EL (cell line): ENCODE data around the gene C2orf81.
"Not testable (repeated sequence)": the region's sequence is repeated elsewhere in the genome, so short reads cannot be mapped to it uniquely, and the experiment has no call there.

Source experiments
- DNase-seq: peaks from one replicate; pipeline ENCODE4 v3.0.0-alpha.2; 2016

The C2orf81 gene

DNA sequence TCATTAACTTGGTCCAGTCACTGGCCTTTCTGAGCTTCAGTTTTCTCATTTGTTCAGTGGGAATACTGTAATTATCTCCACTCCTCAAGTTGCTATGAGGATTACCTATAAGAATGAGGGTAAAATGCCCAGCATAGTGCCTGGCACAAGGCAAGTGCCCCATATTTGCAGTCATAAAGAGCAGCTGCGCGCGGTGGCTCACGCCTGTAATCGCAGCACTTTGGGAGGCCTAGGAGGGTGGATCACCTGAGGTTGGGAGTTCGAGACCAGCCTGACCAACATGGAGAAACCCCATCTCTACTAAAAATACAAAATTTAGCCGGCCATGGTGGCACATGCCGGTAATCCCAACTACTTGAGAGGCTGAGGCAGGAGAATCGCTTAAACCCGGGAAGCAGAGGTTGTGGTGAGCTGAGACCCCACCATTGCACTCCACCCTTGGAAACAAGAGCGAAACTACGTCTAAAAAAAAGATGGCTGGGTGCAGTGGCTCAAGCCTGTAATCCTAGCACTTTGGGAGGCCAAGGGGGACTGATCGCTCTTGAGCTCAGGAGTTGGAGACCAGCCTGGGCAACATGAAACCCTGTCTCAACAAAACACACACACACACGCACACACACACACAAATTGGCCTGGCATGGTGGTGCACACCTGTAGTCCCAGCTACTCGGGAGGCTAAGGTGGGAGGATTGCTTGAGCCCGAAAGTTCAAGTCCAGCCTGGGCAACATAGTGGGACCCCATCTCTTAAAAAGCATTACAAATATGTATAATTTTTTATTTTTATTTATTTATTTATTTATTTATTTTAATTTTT is 21.3 kb upstream of the C2orf81 start:
- DNase-seq = not testable (repeated sequence)

DNA sequence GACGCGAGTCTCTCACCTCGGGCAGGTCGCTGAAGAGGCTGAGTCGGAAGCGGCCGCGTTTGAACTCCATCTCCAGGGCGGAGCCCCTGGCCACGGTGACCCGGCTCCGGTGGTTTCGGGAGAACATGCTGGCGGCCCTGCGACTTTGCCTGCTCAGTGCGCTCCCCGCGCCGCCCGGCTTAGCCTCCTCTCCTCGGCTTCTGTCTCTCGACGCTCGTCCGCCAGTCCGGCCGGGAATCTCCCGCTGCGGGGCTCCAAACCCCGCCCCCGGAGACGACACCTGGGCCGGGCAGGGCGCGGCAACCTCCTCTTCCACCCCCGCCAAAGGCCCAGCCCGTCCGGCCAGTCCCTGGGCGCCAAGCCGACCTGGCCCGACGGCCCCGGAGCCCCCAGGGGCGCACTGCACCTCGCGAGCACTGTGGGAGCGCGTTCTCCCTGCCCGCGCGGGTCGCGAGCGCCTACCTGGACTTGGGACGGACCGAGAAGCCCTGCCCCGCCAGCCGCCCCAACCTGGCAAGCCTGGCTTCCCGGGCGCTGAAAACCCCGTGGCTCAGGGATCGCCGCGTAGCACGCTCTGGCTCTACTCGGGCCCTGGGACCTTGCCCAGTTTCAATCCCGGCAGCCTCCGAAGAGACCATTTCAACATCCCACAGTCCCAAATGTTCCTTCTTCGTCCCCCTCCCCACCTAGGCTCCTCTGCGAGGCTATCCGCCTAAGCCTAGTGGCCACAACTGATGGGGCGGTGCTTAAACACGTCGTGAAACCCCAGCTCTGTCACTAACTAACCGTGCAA is 20.5 kb upstream of the C2orf81 start, which contains the start of gene RTKN:
Gene RTKN (minus strand): TSS at position 248 of the 793 bp plus-strand sequence. CDS start 121 bp downstream, at position 127.
- DNase-seq = no peak

DNA sequence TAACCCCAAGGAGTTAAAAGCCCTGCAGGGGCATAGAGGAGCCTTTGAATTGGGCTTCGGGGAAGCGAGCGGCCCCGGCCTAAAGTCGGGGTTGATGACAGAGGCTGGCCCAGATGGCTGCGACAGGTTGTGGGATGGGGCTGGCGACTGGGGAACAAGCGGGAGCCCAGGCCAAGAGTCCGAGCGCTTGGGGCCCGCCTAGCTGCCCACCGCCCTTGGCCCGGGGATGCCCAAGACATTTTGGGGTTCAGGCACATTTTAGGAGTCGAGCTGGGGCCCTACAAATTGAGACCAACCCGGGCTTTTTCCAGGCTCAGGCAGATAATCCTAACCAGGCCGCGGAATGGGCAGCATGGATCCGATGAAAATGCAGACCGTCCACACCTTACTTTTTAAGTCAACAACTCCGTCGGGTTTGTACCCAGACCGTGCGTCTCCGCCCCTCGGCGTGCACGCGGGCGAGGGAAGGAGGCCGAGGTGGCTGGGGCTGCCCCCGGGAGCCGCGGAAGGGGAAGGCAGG is 19.8 kb upstream of the C2orf81 start:
- DNase-seq = no peak

DNA sequence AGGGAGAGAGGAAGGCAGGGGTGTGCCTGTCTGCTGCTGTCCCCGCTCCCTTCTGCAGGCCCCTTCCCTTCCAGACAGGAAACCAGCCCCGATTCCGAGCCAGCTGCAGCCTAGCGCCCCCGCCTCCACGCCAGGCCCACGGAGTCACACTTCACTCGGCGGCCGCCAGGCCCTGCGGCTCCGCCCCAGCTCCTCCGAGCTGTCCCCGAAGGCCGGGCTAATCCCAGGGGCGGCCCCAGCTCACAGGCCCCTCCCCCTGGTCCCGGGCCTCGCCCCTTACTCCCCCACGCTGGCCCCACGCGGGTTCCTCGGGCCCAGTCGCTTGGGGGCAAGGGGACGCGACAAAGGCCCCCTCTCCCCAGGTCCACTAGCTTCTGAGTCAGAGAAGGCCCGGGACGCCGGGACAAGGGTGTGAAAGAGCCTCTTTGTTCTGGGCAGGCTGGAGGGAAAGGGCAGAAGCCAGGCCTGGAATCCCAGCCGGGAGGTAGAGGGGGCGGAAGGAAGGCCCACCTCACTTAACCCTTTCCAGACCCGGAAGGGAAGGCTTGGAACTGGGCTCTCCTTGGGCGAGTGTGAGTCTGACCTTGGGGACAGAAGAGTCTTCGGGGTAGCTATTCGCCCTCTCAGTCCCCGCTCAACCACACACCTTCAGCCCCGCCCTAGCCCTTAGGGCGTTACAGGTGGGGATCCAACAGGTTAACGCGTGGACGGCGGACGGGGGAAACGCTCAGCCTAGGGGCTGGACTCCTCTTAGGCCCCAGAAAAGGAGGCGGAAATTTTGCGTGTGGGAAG is 19.2 kb upstream of the C2orf81 start:
- peak; percentile 81 for DNase-seq

DNA sequence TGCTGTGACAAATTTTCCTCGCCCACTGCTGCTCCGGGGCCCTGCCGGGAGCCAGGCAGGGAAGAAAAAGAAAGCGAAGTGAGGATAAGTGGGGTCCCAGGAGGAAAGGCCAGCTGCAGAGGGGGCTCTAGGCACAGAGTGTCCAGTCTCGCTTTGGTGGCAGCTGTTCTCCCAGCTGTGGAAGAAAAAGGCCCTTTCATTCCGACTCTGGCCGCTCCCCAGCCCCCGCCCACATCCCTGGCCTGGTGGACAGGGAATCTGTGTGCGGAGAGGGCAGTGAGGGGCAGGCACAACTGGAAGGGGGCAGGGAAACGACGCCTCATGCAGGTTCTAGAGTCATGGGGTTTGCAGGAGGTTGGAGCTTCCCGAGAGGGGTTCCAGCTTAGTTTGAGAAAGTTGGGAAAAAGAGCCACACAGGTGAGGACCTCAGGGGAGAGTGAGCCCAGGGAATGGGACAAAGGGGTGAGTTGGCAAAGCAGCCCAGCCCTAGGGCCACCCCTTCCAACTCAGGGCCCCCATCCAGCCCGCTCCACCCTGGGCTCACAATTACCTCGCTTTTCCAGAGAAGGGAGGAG is 18.5 kb upstream of the C2orf81 start:
- peak; percentile 60 for DNase-seq

DNA sequence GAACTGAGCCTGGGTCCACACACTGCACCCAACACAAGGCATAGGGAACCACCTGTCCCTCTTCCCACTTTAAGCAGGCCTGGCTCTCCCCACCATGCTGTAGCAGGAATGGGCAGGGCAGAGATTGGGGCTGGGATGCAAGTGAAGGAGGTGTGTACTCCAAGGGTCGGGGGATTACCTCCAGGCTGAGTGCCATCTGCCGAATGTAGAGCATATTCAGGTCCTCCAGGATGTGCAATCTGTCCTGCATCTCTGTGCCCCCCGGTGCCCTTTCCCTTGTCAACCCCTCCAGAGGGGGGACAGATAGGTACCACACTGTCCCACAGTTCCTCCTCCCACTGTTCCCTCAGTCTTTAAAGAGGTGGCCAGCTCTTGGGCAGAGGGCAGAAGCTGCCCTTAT is 18.0 kb upstream of the C2orf81 start:
- DNase-seq = no peak

DNA sequence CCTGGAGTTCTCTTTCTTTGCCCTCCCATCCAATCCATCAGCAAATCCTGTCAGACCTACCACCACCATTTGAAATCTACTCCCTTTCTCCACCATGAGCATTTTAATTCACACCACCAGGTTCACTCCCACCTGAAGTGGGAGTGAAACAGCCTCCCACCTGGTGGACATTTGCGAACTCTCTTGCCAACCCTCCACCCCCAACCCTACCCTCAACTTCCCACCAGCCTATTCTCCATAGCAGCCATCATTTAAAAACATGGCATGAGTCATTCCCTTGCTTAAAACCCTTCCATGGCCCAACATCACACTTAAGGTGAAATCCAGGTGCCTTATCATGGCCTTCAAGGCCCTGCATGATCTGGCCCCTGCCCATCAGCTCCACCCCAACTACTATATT is 16.8 kb upstream of the C2orf81 start:
- no peak for DNase-seq

DNA sequence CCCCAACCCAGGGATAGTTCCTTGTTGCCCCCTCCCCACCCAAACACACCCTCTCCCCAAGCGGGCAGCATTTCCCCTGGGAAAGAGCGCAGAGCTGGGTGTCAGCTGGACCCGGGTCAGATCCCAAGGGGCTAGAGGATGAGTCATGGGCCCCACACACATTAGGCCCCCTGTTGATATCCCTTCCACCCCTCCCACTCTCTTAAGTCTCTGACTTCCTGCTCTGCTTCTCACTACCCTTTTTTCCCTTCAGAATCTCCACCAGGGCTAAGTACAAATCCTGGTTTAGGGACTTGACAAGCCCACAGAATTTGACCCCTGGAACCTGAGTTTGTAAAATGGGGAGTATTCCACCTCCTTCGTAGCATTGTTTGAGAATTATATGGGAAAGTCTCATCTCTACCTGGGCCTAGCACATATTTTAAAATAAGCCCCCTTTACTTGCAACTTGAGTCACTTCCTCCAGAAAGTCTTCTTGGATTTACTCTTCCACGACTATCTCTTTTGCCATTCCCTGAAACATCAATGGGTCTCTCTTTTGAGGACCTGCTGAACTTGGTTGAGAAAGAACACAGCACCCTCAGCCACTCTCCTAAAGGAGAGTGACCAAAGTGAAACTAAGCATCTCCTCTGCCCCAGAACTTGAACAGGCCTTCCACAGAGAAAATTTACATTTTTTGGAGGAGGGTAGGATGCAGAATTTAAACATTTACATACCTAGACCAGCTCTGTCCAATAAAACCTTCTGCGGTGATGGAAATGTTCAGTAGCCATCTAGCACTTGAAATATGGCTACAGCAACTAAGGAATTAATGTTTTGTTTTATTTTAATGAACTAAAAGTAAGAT is 15.7 kb upstream of the C2orf81 start:
- no peak for DNase-seq

DNA sequence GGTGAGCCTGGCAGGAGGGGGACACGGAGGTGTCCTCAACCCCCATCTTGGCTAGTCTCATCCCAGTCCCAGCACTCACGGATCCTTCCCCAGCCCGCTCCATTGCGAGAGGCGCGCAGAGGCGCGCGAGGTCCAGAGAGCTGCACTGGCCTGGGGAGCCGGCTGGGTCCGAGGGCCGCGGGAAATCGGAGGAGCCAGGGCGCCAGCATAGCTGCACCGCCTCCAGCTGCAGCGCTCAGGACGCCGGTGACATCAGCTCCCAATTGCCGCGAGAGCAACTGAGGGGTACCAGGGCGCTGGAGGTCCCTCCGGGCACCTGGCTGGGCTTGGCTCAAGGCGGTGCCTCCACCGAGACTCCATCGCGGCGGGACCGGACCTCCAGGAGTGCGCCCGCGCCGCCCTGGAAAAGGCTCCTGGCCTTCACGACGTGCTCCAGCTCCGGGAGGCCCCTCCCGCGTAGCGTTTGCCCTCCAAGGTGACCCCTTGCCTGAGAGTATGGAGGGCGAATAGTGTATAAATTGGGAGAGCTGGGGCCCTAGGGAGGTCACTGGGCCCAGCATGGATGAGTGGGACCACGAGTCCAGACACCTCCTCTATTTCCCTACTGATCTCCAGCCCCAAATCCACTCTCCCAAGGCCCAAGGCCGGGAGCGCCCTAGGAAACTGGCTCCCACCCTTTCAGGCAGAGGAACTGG is 14.8 kb upstream of the C2orf81 start:
- no peak for DNase-seq

DNA sequence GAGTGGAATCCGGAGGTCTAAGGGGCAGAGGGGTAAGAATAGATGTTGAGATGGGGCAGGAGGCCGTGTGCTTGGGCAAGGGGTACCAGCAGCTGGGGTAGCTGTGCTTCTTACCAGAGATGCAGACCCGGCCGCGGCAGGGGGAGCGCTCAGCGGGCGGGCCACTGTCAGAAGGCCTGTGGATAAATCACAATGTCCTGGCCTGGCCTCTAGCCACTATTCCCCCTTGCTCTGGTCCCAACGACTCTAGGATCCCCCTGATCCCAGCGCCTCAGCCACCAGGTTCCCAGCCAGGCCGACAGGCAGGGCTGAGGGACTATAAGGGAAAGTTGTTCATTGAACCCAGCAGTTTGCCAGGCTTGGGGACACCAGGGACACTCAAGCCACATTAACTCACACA is 9.1 kb upstream of the C2orf81 start:
- no peak for DNase-seq

DNA sequence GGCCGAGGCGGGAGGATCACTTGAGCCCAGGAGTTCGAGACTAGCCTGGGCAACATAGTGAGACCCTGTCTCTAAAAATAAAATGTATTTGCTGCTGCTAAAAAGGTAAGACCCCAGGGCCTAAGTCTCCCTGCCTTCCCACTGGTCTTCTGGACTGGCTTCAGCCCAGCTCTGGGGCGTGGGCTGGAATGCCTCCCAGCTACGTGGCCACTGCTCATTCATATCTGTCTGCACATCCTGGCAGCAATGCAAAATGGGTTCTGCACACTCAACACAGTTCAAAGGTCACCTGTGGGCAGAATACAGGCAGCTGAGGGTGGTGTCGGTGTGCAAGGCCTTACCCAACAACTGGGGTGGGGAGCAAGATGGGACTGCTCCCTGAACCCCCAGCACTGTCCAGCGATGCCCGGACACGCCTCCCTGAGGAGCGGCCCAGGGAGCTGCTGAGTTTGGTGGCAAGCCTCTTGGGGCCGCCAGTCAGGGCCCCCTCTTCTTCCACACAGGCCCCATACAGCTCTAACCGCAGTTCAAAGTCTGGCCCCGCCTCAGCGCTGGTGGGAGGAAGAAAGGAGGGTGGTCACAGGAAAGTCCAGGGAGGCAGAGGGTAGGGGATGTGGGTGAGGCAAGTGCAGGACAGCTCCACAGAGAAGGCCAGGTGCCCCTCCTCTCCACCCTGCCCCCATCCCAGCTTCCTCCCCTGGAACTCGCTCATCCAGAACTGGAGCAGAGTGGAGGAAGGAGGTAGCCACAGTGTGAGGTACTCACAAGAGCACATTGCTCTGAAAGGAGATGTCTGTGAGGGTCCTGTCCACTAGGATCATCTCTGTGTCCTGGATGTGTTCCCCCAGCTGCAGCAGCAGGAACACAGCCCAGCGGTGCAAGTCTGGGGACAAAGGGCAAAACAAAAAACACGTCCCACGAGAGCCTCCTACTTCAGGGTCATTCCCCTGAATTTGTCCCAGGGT is 8.3 kb upstream of the C2orf81 start:
- no peak for DNase-seq

DNA sequence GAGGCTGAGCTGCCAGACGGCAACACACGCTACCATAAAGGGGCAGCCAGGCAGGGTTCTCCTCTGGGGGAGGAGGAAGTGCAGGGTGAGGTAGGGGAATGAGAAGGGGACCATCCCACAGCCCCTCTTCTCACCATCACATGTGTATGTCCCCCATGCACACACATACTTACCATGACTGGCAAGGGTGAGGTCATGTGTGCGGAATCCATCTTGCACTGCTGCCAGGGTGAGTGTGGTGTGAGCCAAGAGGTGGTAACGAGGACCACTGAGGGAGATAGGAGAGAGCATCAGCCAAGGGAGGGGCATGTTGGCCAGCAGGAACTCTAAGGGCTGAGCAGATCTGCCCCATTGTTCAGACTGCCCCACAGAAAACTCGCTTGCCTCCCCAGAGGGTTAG is 7.3 kb upstream of the C2orf81 start:
- DNase-seq = no peak

DNA sequence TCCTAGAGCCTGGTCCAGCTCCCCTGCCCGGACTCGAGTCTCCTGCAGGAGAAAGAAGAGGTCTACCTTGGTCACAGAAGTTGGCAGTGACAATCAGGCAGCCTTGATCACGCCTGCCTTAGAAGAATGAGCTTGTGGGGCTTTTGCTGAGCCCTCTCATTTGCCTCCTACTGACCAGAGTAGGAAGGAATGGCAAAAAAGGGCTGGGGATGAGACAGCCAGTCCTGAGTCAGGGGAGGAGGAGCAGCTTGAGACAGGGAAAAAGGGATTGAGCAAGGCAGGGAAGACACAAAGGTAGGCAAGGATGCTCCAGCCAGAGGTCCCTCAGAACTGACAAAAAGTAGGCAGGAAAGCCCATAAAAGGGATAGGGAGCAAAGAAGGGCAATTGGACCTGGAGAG is 6.1 kb upstream of the C2orf81 start:
- DNase-seq = no peak

DNA sequence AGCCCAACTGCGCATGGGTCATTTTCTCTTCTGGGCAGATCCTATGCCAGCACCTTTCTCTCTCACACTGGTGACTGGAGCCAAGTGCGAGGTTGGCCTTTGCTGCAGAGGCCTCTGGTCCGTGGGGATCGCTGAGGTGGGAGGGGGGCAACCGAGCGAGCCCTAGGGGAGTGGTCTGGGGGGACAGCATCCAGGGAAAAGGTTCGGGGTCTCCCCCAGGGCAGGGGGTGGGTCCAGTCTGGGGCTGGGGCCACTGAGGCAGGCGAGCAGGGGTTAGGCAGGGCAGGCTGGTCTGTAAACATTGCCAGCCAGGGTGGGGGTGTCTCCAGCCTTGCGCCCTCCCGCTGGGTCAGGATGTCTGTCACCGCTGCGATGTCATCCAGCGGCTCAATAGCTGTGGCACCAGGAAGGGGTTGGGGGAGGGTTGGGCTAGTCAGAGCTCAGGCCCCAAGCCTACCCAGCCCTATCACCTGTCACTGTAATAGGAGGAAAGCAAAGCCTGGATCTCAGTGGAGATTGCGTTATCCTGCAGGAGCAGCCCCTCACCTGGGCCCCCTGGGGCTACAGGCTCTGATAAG is 4.9 kb upstream of the C2orf81 start:
- no peak for DNase-seq

DNA sequence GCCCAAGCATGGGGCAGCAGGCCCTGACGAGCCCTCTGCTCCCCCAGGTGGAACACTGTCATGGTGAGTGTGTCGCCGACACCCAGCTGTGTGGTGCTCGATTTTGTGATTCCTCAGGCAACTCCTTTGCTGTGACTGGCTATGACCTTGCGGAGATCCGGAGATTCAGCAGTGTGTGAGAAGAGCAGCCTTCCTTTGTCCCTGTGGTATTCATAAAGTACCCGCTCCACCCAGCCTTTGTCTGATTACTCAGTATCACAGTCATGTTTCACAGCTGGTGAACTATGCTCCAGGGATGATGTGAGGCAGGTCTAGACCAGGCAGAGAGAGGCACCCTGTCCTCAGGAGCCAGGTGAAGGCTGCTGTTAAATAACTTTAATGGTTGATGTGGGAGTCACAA is 4.1 kb upstream of the C2orf81 start:
- DNase-seq = no peak

DNA sequence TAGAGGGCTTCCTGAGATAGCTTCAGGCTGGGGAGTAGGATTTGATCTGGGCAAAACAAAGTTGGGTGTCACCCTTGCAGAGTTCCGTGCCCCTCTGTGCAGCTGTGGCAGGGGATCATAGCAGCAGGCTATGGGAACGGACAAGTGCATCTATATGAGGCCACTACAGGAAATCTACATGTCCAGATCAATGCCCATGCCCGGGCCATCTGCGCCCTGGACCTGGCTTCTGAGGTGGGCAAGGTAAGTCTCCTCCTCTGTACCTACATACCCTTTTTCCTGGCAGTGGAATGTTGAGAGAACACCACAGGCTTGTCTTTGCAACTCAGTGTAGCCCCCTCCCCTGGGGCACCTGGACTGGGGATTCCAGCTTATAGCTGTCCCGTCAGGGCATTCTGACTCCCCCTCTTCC is 3.6 kb upstream of the C2orf81 start:
- DNase-seq = no peak

DNA sequence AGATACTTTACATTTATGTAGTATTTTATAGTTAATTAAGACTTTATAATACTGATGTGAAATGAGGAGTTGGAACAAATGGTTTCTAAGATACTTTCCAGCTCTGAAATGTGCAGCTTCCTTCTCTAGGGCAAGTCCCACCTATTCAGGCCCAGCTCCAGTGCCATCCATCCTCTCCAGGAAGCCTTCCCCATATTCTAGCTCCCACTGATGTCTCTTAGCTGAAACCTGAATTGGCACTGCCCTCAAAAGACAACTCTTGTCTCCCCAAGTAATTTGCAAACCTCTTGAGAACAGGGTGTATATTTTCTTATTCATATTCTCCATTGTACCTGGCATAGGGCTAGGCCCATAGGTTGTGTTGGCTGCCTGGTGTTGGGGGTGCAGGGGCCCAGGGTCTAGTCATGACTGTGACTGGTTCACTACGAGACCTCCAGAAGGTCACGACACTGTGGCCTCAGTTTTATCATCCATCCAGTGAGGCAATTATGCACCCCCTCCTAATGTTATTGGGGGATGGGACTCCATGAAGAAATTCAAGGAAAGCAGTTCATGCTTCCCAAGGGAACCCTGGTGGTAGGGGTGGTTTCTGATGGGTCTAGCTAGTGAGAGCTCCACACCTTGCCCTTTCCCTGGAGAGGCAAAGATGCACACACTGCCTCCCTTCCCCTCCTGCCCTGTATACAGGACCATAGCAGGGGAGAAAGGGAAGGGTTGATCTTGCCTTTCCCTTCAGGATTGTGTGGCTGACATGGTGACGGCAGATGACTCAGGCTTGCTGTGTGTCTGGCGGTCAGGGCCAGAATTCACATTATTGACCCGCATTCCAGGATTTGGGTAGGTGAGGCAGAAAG is 2.9 kb upstream of the C2orf81 start:
- no peak for DNase-seq
